Fibroblast of the aortic adventitia (primary cell): ENCODE data around the gene SPTBN4. TPM values are rescaled to one million over a fixed set of nuclear protein-coding genes. Genes with fewer than 3 reads are reported as not detected.

ENCODE experiments used
- DNase-seq: peaks from one replicate; pipeline ENCODE4 v3.0.0-alpha.2; 2010; ENCODE audit warnings: low read depth
- H3K4me3 ChIP-seq: 2 replicates; pipeline ENCODE4 v1.5.1; 2011; ENCODE audit warnings: low read depth, mild to moderate bottlenecking, control low read depth, low read length, moderate library complexity
- CTCF ChIP-seq: IDR thresholded peaks from 2 replicates; pipeline ENCODE4 v1.5.1; 2011; ENCODE audit warnings: mild to moderate bottlenecking, low read length, control low read depth, inconsistent platforms; ENCODE audit not compliant: insufficient read depth
- total RNA-seq: library from RNA; depleted of rRNA; stranded (reverse); fragments of >200 nt; gene quantifications from 2 replicates; pipeline ENCODE4 v1.2.3, GENCODE V29; 2012; ENCODE audit warnings: low replicate concordance

Gene SPTBN4
- total RNA-seq, 1 donor, result 3.5 TPM

GRCh38 chr19:40616941-40617340 is 150.1 kb downstream of the SPTBN4 start:
- H3K4me3 ChIP-seq, result no peak overlapping the region
- no peak for DNase-seq
- TF ChIP-seq CTCF, result no peak

- TF ChIP-seq CTCF, result no peak
- no peak for DNase-seq
- no peak overlapping the region for H3K4me3 ChIP-seq
Observed at GRCh38 chr19:40617961-40618360, 151.2 kb downstream of the SPTBN4 start.

DNA sequence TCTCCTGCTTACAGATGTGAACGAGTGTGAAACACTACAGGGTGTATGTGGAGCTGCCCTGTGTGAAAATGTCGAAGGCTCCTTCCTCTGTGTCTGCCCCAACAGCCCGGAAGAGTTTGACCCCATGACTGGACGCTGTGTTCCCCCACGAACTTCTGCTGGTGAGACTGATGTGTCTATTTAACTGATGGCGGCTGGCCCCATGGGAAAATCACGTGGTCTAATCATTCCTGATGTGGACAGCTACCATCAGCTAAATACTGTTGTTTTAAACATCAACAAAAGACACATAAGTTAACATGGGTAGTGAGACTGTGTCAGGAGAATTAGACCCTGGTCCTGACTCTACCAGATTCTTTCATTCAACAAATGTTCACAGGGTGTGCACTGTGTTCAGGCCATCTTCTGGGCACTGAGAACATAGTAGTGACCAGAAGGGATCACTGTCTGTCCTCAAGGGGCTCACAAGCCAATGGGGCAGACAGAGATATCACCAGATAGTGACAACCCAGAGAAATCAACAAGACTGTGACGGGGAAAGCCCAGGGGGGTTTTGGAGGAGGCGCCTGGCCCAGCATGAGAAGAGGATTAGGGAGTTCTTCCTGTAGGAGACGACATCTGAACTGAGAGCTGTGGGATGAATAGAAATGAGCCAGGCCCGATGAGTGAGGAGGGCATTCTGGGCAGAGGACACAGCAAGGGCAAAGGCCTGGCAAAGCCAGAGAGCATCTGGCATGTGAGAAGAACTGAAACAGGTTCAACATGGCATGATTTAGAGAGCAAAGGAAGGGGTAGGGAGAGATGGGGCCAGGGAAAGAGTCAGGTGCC is 152.7 kb downstream of the SPTBN4 start:
- TF ChIP-seq CTCF, result no peak
- no peak overlapping the region for H3K4me3 ChIP-seq
- no peak for DNase-seq

GRCh38 chr19:40620161-40620485 is 153.3 kb downstream of the SPTBN4 start:
- DNase-seq, result no peak
- no peak overlapping the region for H3K4me3 ChIP-seq
- TF ChIP-seq CTCF, result no peak

DNA sequence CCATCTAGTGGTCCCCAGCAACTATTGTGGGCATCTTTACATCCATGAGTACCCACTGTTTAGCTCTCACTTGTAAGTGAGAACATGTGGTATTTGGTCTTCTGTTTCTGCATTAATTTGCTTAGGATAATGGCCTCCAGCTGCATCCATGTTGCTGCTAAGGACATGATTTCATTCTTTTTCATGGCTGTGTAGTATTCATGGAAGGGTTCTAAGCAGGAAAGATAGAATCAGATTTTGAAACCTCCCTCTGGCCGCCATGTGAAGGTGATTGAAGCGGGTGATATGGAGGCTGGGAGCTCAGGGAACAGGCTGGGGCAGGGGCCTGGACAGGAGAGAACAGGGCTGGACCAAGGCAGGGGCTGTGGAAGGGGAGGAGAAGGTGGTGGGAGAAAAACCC is 154.5 kb downstream of the SPTBN4 start:
- no peak for DNase-seq
- TF ChIP-seq CTCF, result no peak
- H3K4me3 ChIP-seq, result no peak overlapping the region

GRCh38 chr19:40621966-40622772 is 155.4 kb downstream of the SPTBN4 start:
- no peak for TF ChIP-seq CTCF
- DNase-seq, result no peak
- H3K4me3 ChIP-seq, result no peak overlapping the region
